Uterus (tissue), 4 donors: Measurements from ENCODE around the gene C19orf25. TPM values are rescaled to one million over a fixed set of nuclear protein-coding genes. Genes with fewer than 3 reads are reported as not detected.

Source experiments
- DNase-seq, 2 donors: peaks; one replicate each; pipeline ENCODE4 v3.0.0-alpha.2; 2019 to 2020
- H3K27ac ChIP-seq, 2 donors: fragments of 200-600 bp; sonication (generic); 1 replicate in 1 of 2; 2 replicates in 1 of 2; pipeline ENCODE4 v1.5.1; 2016 to 2018
- H3K27me3 ChIP-seq, 2 donors: fragments of 200-600 bp; sonication (generic); one replicate each; pipeline ENCODE4 v1.5.1; 2018 to 2019; ENCODE audit warnings: control low read depth in 1 of 2
- H3K36me3 ChIP-seq, 2 donors: fragments of 200-600 bp; sonication (generic); one replicate each; pipeline ENCODE4 v1.5.1; 2019; ENCODE audit warnings: control low read depth in 1 of 2
- H3K4me1 ChIP-seq, 2 donors: fragments of 200-600 bp; sonication (generic); one replicate each; pipeline ENCODE4 v1.5.1; 2018 to 2019; ENCODE audit warnings: control low read depth in 1 of 2
- H3K4me3 ChIP-seq, 2 donors: fragments of 200-600 bp; sonication (generic); 1 replicate in 1 of 2; 2 replicates in 1 of 2; pipeline ENCODE4 v1.5.1; 2018 to 2019; ENCODE audit warnings: mild to moderate bottlenecking in 1 of 2
- H3K9me3 ChIP-seq, 2 donors: fragments of 200-600 bp; sonication (generic); one replicate each; pipeline ENCODE4 v1.5.1; 2019; ENCODE audit warnings: control low read depth in 1 of 2
- POLR2A ChIP-seq, 2 donors: fragments of 450-650 bp; IDR thresholded peaks; one replicate each; pipeline ENCODE4 v1.6.1; 2016; ENCODE audit warnings: antibody characterized with exemption in 2 of 2, mild to moderate bottlenecking in 1 of 2, moderate library complexity in 1 of 2
- intact Hi-C: fragments of 100-400 bp; cut with DNase I; formaldehyde crosslinking; loops from one replicate; pipeline ENCODE4 v1.15.1; 2023; ENCODE audit warnings: low total_unique reads
- total RNA-seq, 4 donors: library from RNA; depleted of rRNA in 3 of 4; stranded (reverse); fragments of >200 nt in 3 of 4; gene quantifications; one replicate each; pipeline versions ENCODE4 v1.1.0 to v1.2.4, GENCODE V29; 2014 to 2023
- TF ChIP-seq, protein P1 (sequence below), 4 experiments: fragments of 200-600 bp in 2 of 4; fragments of 450-650 bp in 2 of 4; sonication (generic) in 2 of 4; IDR thresholded peaks; one replicate each; pipeline ENCODE4 v1.5.1; 2016 to 2019; ENCODE audit warnings: antibody characterized with exemption in 4 of 4, mild to moderate bottlenecking in 2 of 4, moderate library complexity in 1 of 4
- donor health status: DM: yes; HTN: yes; CAD: no.

The C19orf25 gene
- total RNA-seq, 4 donors from 2014 or later: 17.7 to 32.9 (median 28.9) TPM

DNA sequence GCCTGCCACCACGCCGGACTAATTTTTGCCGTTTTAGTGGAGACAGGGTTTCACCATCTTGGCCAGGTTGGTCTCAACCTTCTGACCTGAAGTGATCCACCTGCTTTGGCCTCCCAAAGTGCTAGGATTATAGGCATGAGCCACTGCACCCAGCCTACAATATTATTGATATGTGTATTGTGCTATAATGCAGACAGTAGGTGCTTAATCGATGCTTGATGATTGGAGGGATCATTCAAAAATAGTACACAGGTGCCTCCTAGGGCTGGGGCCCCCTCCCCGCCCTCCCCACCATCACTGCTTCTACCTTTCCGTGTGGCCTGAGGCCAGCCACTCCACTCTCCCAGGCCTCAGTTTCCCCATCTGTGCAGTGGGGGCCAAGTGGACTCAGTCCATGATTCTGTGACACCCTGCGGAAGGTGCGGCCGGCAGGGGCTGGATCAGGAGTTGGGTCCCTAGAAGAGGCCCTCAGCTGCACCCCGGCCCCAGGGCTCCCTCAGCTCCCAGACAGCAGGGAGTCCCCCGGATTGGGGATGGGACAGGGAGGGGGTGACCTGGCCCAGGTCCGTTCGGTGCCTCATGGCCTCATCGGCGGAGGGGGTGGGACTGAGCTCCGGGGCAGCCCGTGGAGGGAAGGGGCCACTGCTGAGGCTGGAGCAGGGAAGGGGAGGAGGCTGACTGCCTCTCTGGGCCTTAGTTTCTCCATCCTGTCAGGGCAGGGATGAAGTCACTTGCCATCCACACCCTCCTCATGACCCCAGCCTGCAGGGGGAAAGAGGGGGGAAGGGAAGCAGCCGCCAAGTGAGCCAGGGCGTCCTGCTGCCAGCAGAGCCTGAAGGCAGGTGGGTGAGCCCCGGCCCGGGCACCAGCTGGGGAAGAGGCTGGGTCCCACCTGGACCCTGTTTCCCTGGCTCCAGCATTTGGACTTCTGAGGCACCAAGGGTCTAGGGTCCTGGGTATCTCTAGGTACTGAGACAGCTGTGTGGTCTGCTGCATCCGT lies 32.6 kb upstream of the C19orf25 start:
- H3K36me3 ChIP-seq: no peaks in the 10 kb centered on the region
- no peak for DNase-seq
- H3K27ac ChIP-seq: peak overlapping the region; percentile 91
- no peaks in the 10 kb centered on the region for H3K9me3 ChIP-seq
- intact Hi-C loops: no loop called here
- TF ChIP-seq, protein P1, sequence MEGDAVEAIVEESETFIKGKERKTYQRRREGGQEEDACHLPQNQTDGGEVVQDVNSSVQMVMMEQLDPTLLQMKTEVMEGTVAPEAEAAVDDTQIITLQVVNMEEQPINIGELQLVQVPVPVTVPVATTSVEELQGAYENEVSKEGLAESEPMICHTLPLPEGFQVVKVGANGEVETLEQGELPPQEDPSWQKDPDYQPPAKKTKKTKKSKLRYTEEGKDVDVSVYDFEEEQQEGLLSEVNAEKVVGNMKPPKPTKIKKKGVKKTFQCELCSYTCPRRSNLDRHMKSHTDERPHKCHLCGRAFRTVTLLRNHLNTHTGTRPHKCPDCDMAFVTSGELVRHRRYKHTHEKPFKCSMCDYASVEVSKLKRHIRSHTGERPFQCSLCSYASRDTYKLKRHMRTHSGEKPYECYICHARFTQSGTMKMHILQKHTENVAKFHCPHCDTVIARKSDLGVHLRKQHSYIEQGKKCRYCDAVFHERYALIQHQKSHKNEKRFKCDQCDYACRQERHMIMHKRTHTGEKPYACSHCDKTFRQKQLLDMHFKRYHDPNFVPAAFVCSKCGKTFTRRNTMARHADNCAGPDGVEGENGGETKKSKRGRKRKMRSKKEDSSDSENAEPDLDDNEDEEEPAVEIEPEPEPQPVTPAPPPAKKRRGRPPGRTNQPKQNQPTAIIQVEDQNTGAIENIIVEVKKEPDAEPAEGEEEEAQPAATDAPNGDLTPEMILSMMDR (IDR thresholded peaks at IDR 0.05): no peak
- no peak for TF ChIP-seq POLR2A (IDR thresholded peaks at IDR 0.05)
- no peaks in the 10 kb centered on the region for H3K27me3 ChIP-seq
- no peak overlapping the region for H3K4me3 ChIP-seq
- no peaks in the 10 kb centered on the region for H3K4me1 ChIP-seq

- DNase-seq: no peak
- intact Hi-C loops: no loop called here
- Histone ChIP-seq H3K4me3 (no peak overlapping the region), H3K9me3 (no peaks in the 10 kb centered on the region), H3K36me3 (no peaks in the 10 kb centered on the region), H3K4me1 (no peaks in the 10 kb centered on the region), H3K27me3 (no peaks in the 10 kb centered on the region), H3K27ac (peak overlapping the region; percentile 54 to 66)
- TF ChIP-seq, protein P1 (IDR thresholded peaks at IDR 0.05): no peak
- TF ChIP-seq POLR2A (IDR thresholded peaks at IDR 0.05): no peak
Measured at GRCh38 chr19:1510807-1511206, 31.8 kb upstream of the C19orf25 start.

DNA sequence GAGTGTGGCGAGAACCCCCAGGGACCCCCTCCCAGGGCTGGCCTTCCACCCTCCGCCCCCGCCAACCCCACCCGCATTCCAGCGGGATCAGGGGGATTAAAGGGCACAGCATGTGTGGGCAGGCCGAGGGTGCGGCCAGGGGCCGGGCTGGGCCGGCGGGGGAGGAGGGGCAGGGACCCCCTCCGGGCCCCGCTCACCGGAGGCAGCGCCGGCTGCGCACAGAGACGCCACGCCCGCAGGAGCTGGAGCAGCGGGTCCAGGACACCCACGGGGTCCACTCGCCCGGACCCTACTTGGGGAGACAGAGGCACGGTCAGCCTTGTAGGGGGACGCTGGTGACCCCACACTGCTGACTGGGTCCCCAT lies 31.4 kb upstream of the C19orf25 start:
- Histone ChIP-seq H3K27me3 (no peaks in the 10 kb centered on the region), H3K4me3 (no peak overlapping the region), H3K36me3 (no peaks in the 10 kb centered on the region), H3K27ac (peak overlapping the region; percentile 54 to 66), H3K9me3 (no peaks in the 10 kb centered on the region), H3K4me1 (no peaks in the 10 kb centered on the region)
- intact Hi-C loops: no loop called here
- no peak for DNase-seq
- TF ChIP-seq, protein P1 (IDR thresholded peaks at IDR 0.05): no peak
- no peak for TF ChIP-seq POLR2A (IDR thresholded peaks at IDR 0.05)

- Histone ChIP-seq H3K27me3 (no peaks in the 10 kb centered on the region), H3K36me3 (no peaks in the 10 kb centered on the region), H3K9me3 (no peaks in the 10 kb centered on the region), H3K4me3 (no peak overlapping the region), H3K27ac (peak overlapping the region; percentile 54 to 66), H3K4me1 (no peaks in the 10 kb centered on the region)
- intact Hi-C loops: no loop called here
- TF ChIP-seq POLR2A (IDR thresholded peaks at IDR 0.05): no peak
- TF ChIP-seq, protein P1 (IDR thresholded peaks at IDR 0.05): no peak
- DNase-seq: no peak
Measured at GRCh38 chr19:1509602-1510441, 30.8 kb upstream of the C19orf25 start.

DNA sequence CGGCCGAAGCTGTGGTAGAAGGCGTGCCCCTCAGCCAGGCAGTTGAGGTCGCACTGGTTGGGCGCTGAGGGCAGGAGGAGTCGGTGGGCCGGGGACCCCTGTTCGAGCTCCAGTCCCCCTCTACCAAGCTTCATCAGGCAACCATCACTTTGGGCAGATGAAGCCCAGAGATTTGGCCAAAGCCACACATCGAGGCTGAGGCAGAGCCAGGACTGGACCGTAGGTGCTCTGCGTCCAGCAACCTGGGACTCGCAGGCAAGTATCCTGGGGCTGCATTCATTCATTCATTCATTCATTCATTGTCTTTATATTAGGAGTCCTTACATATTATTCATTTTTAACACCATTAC lies 29.5 kb upstream of the C19orf25 start:
- Histone ChIP-seq H3K27ac (peak overlapping the region; percentile 84 to 89), H3K36me3 (no peaks in the 10 kb centered on the region), H3K27me3 (no peaks in the 10 kb centered on the region), H3K4me1 (no peaks in the 10 kb centered on the region), H3K4me3 (peak overlapping the region in 1 of 2 donors; percentile 42), H3K9me3 (no peaks in the 10 kb centered on the region)
- TF ChIP-seq POLR2A (IDR thresholded peaks at IDR 0.05): no peak
- TF ChIP-seq, protein P1 (IDR thresholded peaks at IDR 0.05): no peak
- intact Hi-C loops: no loop called here
- DNase-seq: no peak
